Osteoblast (primary cell): ENCODE data around the gene FMO4. TPM values are rescaled to one million over a fixed set of nuclear protein-coding genes. Genes with fewer than 3 reads are reported as not detected.

Source experiments
- DNase-seq: peaks from one replicate; pipeline ENCODE4 v3.0.0; 2011; ENCODE audit warnings: low spot score, mixed read lengths; ENCODE audit not compliant: insufficient read length; ENCODE audit errors: missing footprints
- H2AFZ ChIP-seq: 2 replicates; pipeline ENCODE4 v1.6.0; 2011; ENCODE audit warnings: mild to moderate bottlenecking, low read length
- H3K27ac ChIP-seq: 2 replicates; pipeline ENCODE4 v1.5.1; 2011; ENCODE audit warnings: mild to moderate bottlenecking, low read depth, low read length, moderate library complexity
- H3K27me3 ChIP-seq: 2 replicates; pipeline ENCODE4 v1.6.0; 2012; ENCODE audit warnings: mild to moderate bottlenecking, control low read depth, inconsistent platforms, low read length, moderate library complexity; ENCODE audit not compliant: insufficient read depth
- H3K36me3 ChIP-seq: 2 replicates; pipeline ENCODE4 v1.5.1; 2011; ENCODE audit warnings: mild to moderate bottlenecking, low read length, control low read depth, moderate library complexity; ENCODE audit not compliant: insufficient read depth
- H3K4me1 ChIP-seq: 2 replicates; pipeline ENCODE4 v1.5.1; 2011; ENCODE audit warnings: mild to moderate bottlenecking, low read length, control low read depth, moderate library complexity; ENCODE audit not compliant: insufficient read depth
- H3K4me2 ChIP-seq: 2 replicates; pipeline ENCODE4 v1.6.0; 2011; ENCODE audit warnings: mild to moderate bottlenecking, low read length; ENCODE audit not compliant: insufficient read depth
- H3K4me3 ChIP-seq: fragments of 200-600 bp; sonication (generic); 3 replicates; pipeline ENCODE4 v1.5.1; 2012; ENCODE audit warnings: mild to moderate bottlenecking, low read length, inconsistent platforms; ENCODE audit not compliant: insufficient read depth
- H3K79me2 ChIP-seq: 2 replicates; pipeline ENCODE4 v1.6.0; 2012; ENCODE audit warnings: mild to moderate bottlenecking, low read length, control low read depth, inconsistent platforms; ENCODE audit not compliant: insufficient read depth
- H3K9me3 ChIP-seq: 2 replicates; pipeline ENCODE4 v1.5.1; 2011; ENCODE audit warnings: low read depth, low read length, control low read depth
- H4K20me1 ChIP-seq: 2 replicates; pipeline ENCODE4 v1.6.0; 2012; ENCODE audit warnings: mild to moderate bottlenecking, low read length, control low read depth; ENCODE audit not compliant: insufficient read depth
- CTCF ChIP-seq: IDR thresholded peaks from 2 replicates; pipeline ENCODE4 v1.5.1; 2011; ENCODE audit warnings: mild to moderate bottlenecking, low read depth, low read length, moderate library complexity; ENCODE audit errors: extremely low read depth
- total RNA-seq: library from RNA; depleted of rRNA; stranded (reverse); fragments of >200 nt; gene quantifications from 2 replicates; pipeline ENCODE4 v1.2.3, GENCODE V29; 2012

Gene FMO4
- total RNA-seq, 1 donor, result 3.6 TPM

GRCh38 chr1:171350594-171350993 lies 36.6 kb downstream of the FMO4 start:
- no peak for DNase-seq
- Histone ChIP-seq H3K27me3 (no peaks in the 10 kb centered on the region), H3K79me2 (no peaks in the 10 kb centered on the region), H4K20me1 (no peaks in the 10 kb centered on the region), H3K27ac (no peak overlapping the region), H3K4me2 (no peak overlapping the region), H2AFZ (no peak overlapping the region), H3K36me3 (no peaks in the 10 kb centered on the region), H3K9me3 (no peaks in the 10 kb centered on the region), H3K4me3 (no peak overlapping the region), H3K4me1 (peaks cover under 1% of the 10 kb centered on the region)
- no peak for TF ChIP-seq CTCF

- Histone ChIP-seq H3K36me3 (no peaks in the 10 kb centered on the region), H4K20me1 (no peaks in the 10 kb centered on the region), H3K4me3 (no peak overlapping the region), H3K4me1 (peaks cover 5% of the 10 kb centered on the region), H3K9me3 (no peaks in the 10 kb centered on the region), H3K79me2 (no peaks in the 10 kb centered on the region), H3K4me2 (no peak overlapping the region), H3K27me3 (no peaks in the 10 kb centered on the region), H3K27ac (no peak overlapping the region), H2AFZ (no peak overlapping the region)
- no peak for TF ChIP-seq CTCF
- no peak for DNase-seq
These were observed 38.0 kb downstream of the FMO4 start for GRCh38 chr1:171351961-171352360.

- Histone ChIP-seq H3K79me2 (no peaks in the 10 kb centered on the region), H3K4me1 (peaks cover 5% of the 10 kb centered on the region), H3K27ac (no peak overlapping the region), H3K36me3 (no peaks in the 10 kb centered on the region), H3K4me3 (no peak overlapping the region), H2AFZ (no peak overlapping the region), H3K27me3 (no peaks in the 10 kb centered on the region), H3K4me2 (no peak overlapping the region), H4K20me1 (no peaks in the 10 kb centered on the region), H3K9me3 (no peaks in the 10 kb centered on the region)
- TF ChIP-seq CTCF, result no peak
- DNase-seq, result no peak
These were observed 38.6 kb downstream of the FMO4 start for GRCh38 chr1:171352554-171352953.

GRCh38 chr1:171355727-171356126 lies 41.7 kb downstream of the FMO4 start:
- peak overlapping the region; percentile 39 for H3K4me2 ChIP-seq
- no peaks in the 10 kb centered on the region for H4K20me1 ChIP-seq
- H3K9me3 ChIP-seq, result no peaks in the 10 kb centered on the region
- no peak overlapping the region for H3K27ac ChIP-seq
- no peak overlapping the region for H3K4me3 ChIP-seq
- no peak for DNase-seq
- no peaks in the 10 kb centered on the region for H3K36me3 ChIP-seq
- no peaks in the 10 kb centered on the region for H3K79me2 ChIP-seq
- no peak for TF ChIP-seq CTCF
- H2AFZ ChIP-seq, result no peak overlapping the region
- H3K4me1 ChIP-seq, result peaks cover 5% of the 10 kb centered on the region
- no peaks in the 10 kb centered on the region for H3K27me3 ChIP-seq
